PFSK-1 (cell line): ENCODE results near the gene CLDN20.

Source experiments
- FOXP2 ChIP-seq: optimal IDR thresholded peaks from 2 replicates; pipeline ENCODE3; 2011; ENCODE audit warnings: borderline replicate concordance, control low read depth, inconsistent platforms; ENCODE audit not compliant: insufficient read depth; ENCODE audit errors: extremely low read length, extremely low read depth
- POLR2AphosphoS5 ChIP-seq: IDR thresholded peaks from 2 replicates; pipeline ENCODE4 v1.6.1; 2012; ENCODE audit warnings: low read depth, mild to moderate bottlenecking, control low read depth, low read length, moderate library complexity
- SIN3A ChIP-seq: IDR thresholded peaks from 2 replicates; pipeline ENCODE4 v1.6.1; 2012; ENCODE audit warnings: mild to moderate bottlenecking, low read length, moderate library complexity, borderline replicate concordance; ENCODE audit not compliant: insufficient read depth
- TAF1 ChIP-seq: IDR thresholded peaks from 2 replicates; pipeline ENCODE4 v1.6.1; 2012; ENCODE audit warnings: low read length, control low read depth, borderline replicate concordance; ENCODE audit not compliant: insufficient read depth
- TF ChIP-seq, protein P1 (sequence below), 2 experiments: IDR thresholded peaks; 2 replicates each; pipeline versions ENCODE4 v1.6.1 to v1.8.0; 2011 to 2012; ENCODE audit warnings: low read depth in 2 of 2, low read length in 2 of 2, control low read depth in 1 of 2, inconsistent platforms in 1 of 2, mild to moderate bottlenecking in 1 of 2, moderate library complexity in 1 of 2; ENCODE audit not compliant: insufficient read depth in 1 of 2

CLDN20 gene

DNA sequence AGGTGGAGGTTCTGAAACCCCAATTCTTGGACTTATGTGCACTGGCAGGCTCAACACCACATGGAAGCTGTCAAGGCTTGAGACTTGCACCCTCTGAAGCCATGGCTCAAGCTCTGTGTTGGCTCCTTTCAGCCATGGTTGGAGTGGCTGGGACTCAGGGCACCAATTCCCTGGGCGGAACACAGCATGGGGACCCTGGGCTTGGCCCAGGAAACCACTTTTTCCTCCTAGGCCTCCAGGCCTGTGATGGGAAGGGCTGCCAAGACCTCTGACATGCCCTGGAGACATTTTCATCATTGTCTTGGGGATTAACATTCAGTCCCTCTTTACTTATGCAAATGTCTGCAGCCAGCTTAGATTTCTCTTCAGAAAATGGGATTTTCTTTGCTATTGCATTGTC is 26.2 kb upstream of the CLDN20 start:
- TF ChIP-seq FOXP2, result no peak
- TF ChIP-seq POLR2AphosphoS5, result no peak
- TF ChIP-seq SIN3A, result no peak

DNA sequence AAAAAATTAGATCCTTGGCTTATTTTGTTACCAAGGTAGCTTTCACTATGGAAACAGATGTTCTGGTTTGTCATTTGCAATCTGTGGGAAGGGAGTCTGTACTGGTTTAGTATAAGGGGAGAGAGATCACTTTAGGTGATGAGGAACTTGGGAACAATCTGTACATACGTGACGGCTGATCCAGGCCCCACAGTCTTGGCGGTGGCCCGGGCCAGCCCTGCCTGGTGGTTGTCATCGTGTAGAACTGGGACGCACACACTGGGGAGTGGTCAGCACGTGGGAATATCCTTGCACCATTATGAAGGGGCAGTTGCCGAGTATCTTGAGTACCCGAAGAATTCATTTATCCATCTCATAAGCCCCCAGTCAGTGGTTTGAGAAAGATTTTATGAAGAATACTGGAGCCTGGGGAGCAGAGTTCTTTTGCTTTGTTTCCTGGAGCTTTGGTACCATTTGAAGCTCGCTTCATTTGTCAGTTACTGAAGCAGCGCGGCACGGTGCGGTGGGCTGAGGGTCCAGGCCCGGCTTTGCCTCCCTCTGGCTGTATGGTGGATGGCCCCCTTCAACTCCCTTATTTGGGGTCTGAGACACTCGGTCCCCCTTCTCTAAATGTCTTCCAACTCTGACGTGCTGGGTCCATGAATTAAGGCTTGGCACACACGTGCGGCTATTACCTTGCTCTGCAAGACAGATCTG is 22.8 kb upstream of the CLDN20 start:
- TF ChIP-seq POLR2AphosphoS5, result no peak
- TF ChIP-seq TAF1, result no peak
- TF ChIP-seq FOXP2, result no peak
- TF ChIP-seq SIN3A, result no peak
- TF ChIP-seq, protein P1, sequence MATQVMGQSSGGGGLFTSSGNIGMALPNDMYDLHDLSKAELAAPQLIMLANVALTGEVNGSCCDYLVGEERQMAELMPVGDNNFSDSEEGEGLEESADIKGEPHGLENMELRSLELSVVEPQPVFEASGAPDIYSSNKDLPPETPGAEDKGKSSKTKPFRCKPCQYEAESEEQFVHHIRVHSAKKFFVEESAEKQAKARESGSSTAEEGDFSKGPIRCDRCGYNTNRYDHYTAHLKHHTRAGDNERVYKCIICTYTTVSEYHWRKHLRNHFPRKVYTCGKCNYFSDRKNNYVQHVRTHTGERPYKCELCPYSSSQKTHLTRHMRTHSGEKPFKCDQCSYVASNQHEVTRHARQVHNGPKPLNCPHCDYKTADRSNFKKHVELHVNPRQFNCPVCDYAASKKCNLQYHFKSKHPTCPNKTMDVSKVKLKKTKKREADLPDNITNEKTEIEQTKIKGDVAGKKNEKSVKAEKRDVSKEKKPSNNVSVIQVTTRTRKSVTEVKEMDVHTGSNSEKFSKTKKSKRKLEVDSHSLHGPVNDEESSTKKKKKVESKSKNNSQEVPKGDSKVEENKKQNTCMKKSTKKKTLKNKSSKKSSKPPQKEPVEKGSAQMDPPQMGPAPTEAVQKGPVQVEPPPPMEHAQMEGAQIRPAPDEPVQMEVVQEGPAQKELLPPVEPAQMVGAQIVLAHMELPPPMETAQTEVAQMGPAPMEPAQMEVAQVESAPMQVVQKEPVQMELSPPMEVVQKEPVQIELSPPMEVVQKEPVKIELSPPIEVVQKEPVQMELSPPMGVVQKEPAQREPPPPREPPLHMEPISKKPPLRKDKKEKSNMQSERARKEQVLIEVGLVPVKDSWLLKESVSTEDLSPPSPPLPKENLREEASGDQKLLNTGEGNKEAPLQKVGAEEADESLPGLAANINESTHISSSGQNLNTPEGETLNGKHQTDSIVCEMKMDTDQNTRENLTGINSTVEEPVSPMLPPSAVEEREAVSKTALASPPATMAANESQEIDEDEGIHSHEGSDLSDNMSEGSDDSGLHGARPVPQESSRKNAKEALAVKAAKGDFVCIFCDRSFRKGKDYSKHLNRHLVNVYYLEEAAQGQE (IDR thresholded peaks at IDR 0.05; ENCODE audit: insufficient read depth in 1 of 2, low read depth in 2 of 2, low read length in 2 of 2), result no peak

DNA sequence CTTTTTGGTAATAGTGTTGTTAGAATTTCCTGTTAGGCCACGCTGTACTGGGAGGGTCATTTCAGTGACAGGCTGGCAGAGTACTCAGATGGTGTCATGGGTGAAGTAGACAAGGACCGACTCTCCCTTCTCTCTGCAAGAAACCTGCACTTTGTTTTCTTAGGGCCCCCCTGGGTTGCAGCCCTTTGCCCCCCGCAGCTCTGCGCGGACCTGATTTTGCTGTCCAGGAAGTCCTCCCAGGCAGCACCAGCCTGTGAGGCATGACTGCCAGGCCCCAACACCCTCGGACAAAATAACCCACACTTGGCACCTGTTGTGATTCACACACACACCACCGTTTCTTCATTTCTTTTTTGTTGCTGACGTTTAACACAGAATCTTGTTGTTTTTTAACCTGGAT is 21.8 kb upstream of the CLDN20 start:
- TF ChIP-seq, protein P1 (IDR thresholded peaks at IDR 0.05; ENCODE audit: insufficient read depth in 1 of 2, low read depth in 2 of 2, low read length in 2 of 2), result no peak
- TF ChIP-seq FOXP2 (no peak), SIN3A (no peak), TAF1 (no peak), POLR2AphosphoS5 (no peak)

DNA sequence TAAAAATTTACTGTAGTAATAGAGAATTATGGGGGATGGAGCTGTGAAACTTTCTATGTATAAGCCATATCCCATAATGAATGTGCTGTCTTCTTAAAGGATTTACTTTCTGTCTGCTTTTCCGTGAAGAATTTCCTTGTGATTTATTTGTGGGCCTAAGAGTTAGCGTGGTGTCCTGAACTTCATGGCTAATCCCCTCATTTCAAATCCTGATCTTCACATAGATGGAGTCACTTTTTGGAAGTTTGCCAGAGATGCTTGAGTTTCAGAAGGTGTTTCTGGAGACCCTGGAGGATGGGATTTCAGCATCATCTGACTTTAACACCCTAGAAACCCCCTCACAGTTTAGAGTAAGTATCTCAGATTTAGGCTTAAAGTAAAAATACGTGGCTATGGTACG is 19.4 kb upstream of the CLDN20 start:
- TF ChIP-seq TAF1 (no peak), FOXP2 (no peak), SIN3A (no peak), POLR2AphosphoS5 (no peak)
- TF ChIP-seq, protein P1 (IDR thresholded peaks at IDR 0.05; ENCODE audit: insufficient read depth in 1 of 2, low read depth in 2 of 2, low read length in 2 of 2), result no peak

DNA sequence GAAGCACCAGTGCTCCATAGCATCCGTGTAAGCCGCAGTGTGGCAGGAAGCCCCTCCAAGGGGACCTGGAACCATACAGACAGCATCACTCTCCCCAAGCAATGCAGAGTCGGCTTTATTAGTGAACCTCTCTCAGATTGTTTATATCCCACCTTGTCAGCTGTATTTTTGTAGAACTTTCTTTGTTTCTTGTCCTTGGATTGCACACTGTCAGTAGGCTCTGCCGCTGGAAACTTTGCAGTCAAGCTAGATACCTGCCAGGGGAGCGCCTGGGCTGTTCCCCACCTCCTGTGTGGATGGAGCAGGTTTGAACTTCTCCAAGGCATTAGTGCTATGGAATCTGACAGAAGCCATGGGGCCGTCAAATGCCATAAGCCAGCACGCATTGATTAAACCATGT is 18.6 kb upstream of the CLDN20 start:
- no peak for TF ChIP-seq TAF1

DNA sequence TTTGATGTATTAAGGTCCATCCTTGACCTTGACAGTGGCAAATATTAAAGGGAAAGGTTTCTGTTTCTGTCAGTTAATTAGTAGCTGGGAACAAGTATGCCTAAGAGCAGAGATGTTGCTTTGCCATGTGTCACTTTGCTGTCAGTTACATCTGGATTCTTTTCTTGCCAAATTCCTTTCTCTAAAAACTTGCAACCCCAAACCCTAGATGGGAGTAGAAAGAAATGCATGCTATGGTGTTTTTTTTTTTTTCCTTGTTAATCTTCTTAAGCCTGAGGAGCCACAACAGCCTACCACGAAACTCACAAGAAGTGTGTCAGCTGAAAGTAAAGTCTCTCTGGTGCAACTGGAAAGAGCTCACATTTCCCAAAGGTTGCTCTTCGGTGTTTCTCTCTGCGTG is 18.0 kb upstream of the CLDN20 start:
- TF ChIP-seq FOXP2 (no peak), POLR2AphosphoS5 (no peak), SIN3A (no peak), TAF1 (no peak)
- TF ChIP-seq, protein P1 (IDR thresholded peaks at IDR 0.05; ENCODE audit: insufficient read depth in 1 of 2, low read depth in 2 of 2, low read length in 2 of 2), result no peak
